ENCODE data around the gene ARPP21. TPM values are rescaled to one million over a fixed set of nuclear protein-coding genes. Genes with fewer than 3 reads are reported as not detected.

Gene ARPP21
- total and polyA plus RNA-seq, 9 donors: not detected

- no peaks in the 10 kb centered on the region for H3K9me3 ChIP-seq
- TF ChIP-seq POLR2A (IDR thresholded peaks at IDR 0.05) (no peak), CTCF (IDR thresholded peaks at IDR 0.05) (no peak), EP300 (IDR thresholded peaks at IDR 0.05) (no peak)
- intact Hi-C loops (cut with DNase I): no loop called here
- H3K27ac ChIP-seq: no peak overlapping the region
- H3K27me3 ChIP-seq: no peaks in the 10 kb centered on the region
- no peak for DNase-seq
- H3K36me3 ChIP-seq: no peaks in the 10 kb centered on the region
- no peaks in the 10 kb centered on the region for H3K4me1 ChIP-seq (ENCODE audit: insufficient read depth)
- H3K4me3 ChIP-seq: no peak overlapping the region
- WGBS, 3 donors: 70 to 82% (median 76%) methylated on average over 5 of the region's 5 CpGs
Observed at GRCh38 chr3:35677797-35678196, 38.5 kb downstream of the ARPP21 start.

GRCh38 chr3:35678643-35679161 lies 39.4 kb downstream of the ARPP21 start:
- H3K4me3 ChIP-seq: no peak overlapping the region
- H3K4me1 ChIP-seq (ENCODE audit: insufficient read depth): no peaks in the 10 kb centered on the region
- DNase-seq: no peak
- H3K27ac ChIP-seq: no peak overlapping the region
- intact Hi-C loops (cut with DNase I): no loop called here
- H3K36me3 ChIP-seq: no peaks in the 10 kb centered on the region
- no peaks in the 10 kb centered on the region for H3K9me3 ChIP-seq
- WGBS, 3 donors: 72 to 79% (median 74%) methylated on average over 7 of the region's 7 CpGs
- no peaks in the 10 kb centered on the region for H3K27me3 ChIP-seq
- TF ChIP-seq EP300 (IDR thresholded peaks at IDR 0.05) (no peak), POLR2A (IDR thresholded peaks at IDR 0.05) (no peak), CTCF (IDR thresholded peaks at IDR 0.05) (no peak)

GRCh38 chr3:35679409-35680080 lies 40.2 kb downstream of the ARPP21 start:
- intact Hi-C loops (cut with DNase I): no loop called here
- WGBS, 3 donors: 78 to 84% (median 79%) methylated on average over 14 of the region's 14 CpGs

GRCh38 chr3:35680866-35681650 lies 41.7 kb downstream of the ARPP21 start:
- no peaks in the 10 kb centered on the region for H3K9me3 ChIP-seq
- no peak overlapping the region for H3K27ac ChIP-seq
- H3K27me3 ChIP-seq: no peaks in the 10 kb centered on the region
- no peak overlapping the region for H3K4me3 ChIP-seq
- H3K36me3 ChIP-seq: no peaks in the 10 kb centered on the region
- DNase-seq: no peak
- intact Hi-C loops (cut with DNase I): no loop called here
- TF ChIP-seq POLR2A (IDR thresholded peaks at IDR 0.05) (no peak), CTCF (IDR thresholded peaks at IDR 0.05) (no peak), EP300 (IDR thresholded peaks at IDR 0.05) (no peak)
- 46 to 56% (median 53%) methylated on average over 5 of the region's 5 CpGs for WGBS, 3 donors
- no peaks in the 10 kb centered on the region for H3K4me1 ChIP-seq (ENCODE audit: insufficient read depth)

More at GRCh38 chr3:35679409-35680080, 40.2 kb downstream of the ARPP21 start:
- Histone ChIP-seq H3K4me1 (ENCODE audit: insufficient read depth) (no peaks in the 10 kb centered on the region), H3K27me3 (no peaks in the 10 kb centered on the region), H3K4me3 (no peak overlapping the region), H3K9me3 (no peaks in the 10 kb centered on the region), H3K36me3 (no peaks in the 10 kb centered on the region), H3K27ac (no peak overlapping the region)
- TF ChIP-seq CTCF (IDR thresholded peaks at IDR 0.05) (no peak), POLR2A (IDR thresholded peaks at IDR 0.05) (no peak), EP300 (IDR thresholded peaks at IDR 0.05) (no peak)
- DNase-seq: no peak
